PC-9 (cell line): ENCODE results near the gene P4HA3. TPM values are rescaled to one million over a fixed set of nuclear protein-coding genes. Genes with fewer than 3 reads are reported as not detected.

ENCODE experiments used
- BruUV-seq: library from RNA; stranded (reverse); fragments of 400-500 nt; replicated peaks from 2 replicates; lab custom pipeline; 2021; lab: Mats Ljungman, UMichigan
- CTCF ChIA-PET: fragments of 300-600 bp; sonication (Branson Sonifier 250); formaldehyde crosslinking; loops from one replicate; lab custom pipeline; 2022; ENCODE audit warnings: antibody characterized with exemption; lab: Charles Lee
- POLR2A ChIA-PET: fragments of 300-600 bp; sonication (Branson Sonifier 250); formaldehyde crosslinking; loops from one replicate; lab custom pipeline; 2022; ENCODE audit warnings: antibody characterized with exemption; ENCODE audit not compliant: unreplicated experiment; lab: Charles Lee
- DNase-seq, 2 experiments: peaks; one replicate each; pipeline versions ENCODE4 v3.0.0 to v3.0.0-alpha.2; 2015 to 2022; ENCODE audit warnings: mixed read lengths in 1 of 2
- H2AFZ ChIP-seq: fragments of 200-600 bp; sonication (generic); 2 replicates; pipeline ENCODE4 v1.8.1; 2017; ENCODE audit warnings: antibody characterized with exemption
- H3F3A ChIP-seq: fragments of 200-600 bp; sonication (generic); 2 replicates; pipeline ENCODE4 v1.8.1; 2017; ENCODE audit warnings: antibody characterized with exemption, mild to moderate bottlenecking, low read depth; ENCODE audit not compliant: insufficient read depth
- H3K27ac ChIP-seq: fragments of 200-600 bp; sonication (generic); 2 replicates; pipeline ENCODE4 v1.6.1; 2016; ENCODE audit warnings: mixed run types
- H3K27me3 ChIP-seq: fragments of 200-600 bp; sonication (generic); 2 replicates; pipeline ENCODE4 v1.6.1; 2016; ENCODE audit warnings: low read depth, mixed run types; ENCODE audit not compliant: insufficient read depth
- H3K36me3 ChIP-seq: fragments of 200-600 bp; sonication (generic); 2 replicates; pipeline ENCODE4 v1.6.1; 2016; ENCODE audit warnings: low read depth, mixed run types
- H3K4me1 ChIP-seq: fragments of 200-600 bp; sonication (generic); replicated peaks from 2 replicates; pipeline ENCODE4 v1.6.1; 2016; ENCODE audit warnings: mixed run types; ENCODE audit not compliant: insufficient read depth
- H3K4me2 ChIP-seq: fragments of 200-600 bp; sonication (generic); 2 replicates; pipeline ENCODE4 v1.6.1; 2017; ENCODE audit warnings: mixed run types
- H3K4me3 ChIP-seq: fragments of 200-600 bp; sonication (generic); 2 replicates; pipeline ENCODE4 v1.6.1; 2016; ENCODE audit warnings: mixed run types
- H3K79me2 ChIP-seq: fragments of 200-600 bp; sonication (generic); 2 replicates; pipeline ENCODE4 v1.6.1; 2017; ENCODE audit warnings: low read depth, mixed run types
- H3K9me2 ChIP-seq: fragments of 200-600 bp; sonication (generic); 2 replicates; pipeline ENCODE4 v1.8.1; 2017; ENCODE audit warnings: mild to moderate bottlenecking; ENCODE audit not compliant: insufficient read depth
- H3K9me3 ChIP-seq: fragments of 200-600 bp; sonication (generic); 2 replicates; pipeline ENCODE4 v1.8.1; 2016; ENCODE audit warnings: low read depth; ENCODE audit not compliant: insufficient read depth
- H4K20me1 ChIP-seq: fragments of 200-600 bp; sonication (generic); 2 replicates; pipeline ENCODE4 v1.8.1; 2017; ENCODE audit not compliant: insufficient read depth
- EZH2 ChIP-seq: fragments of 200-600 bp; sonication (generic); IDR thresholded peaks from 2 replicates; pipeline ENCODE4 v1.8.0; 2017; ENCODE audit warnings: antibody characterized with exemption, low read depth
- intact Hi-C: fragments of 100-400 bp; cut with micrococcal nuclease; formaldehyde crosslinking; loops from one replicate; pipeline ENCODE4 v1.10.0; 2022; ENCODE audit not compliant: unreplicated experiment
- total RNA-seq: library from RNA; stranded (reverse); gene quantifications from 2 replicates; pipeline ENCODE4 v1.2.3, GENCODE V29; 2021
- TF ChIP-seq, protein P1 (sequence below): fragments of 200-600 bp; sonication (generic); conservative IDR thresholded peaks from 2 replicates; pipeline ENCODE4 v1.6.1; 2017; ENCODE audit warnings: mixed run types, antibody characterized with exemption, mild to moderate bottlenecking, moderate library complexity

P4HA3 gene
- total RNA-seq, 1 experiment from 2014 or later = 0.22 TPM

DNA sequence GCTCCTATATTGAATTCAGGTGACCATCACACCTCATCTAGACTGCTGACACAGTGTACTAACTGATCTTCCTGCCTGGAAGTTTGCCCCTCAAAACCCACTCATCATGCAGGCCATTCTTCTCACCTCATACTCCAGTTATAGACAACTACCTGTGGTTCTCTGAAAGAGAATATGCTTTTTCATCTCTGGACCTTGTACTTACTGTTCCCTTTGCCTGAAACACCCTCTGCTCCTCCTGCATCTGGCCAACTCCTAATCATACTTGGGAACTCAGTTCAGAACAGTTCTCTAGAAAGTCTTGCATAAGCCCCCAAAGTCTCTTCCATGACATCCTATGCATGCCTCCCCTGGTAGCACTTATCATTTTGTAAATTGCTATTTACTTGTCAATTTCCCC, 28.2 kb upstream of the P4HA3 start:
- DNase-seq = no peak
- Histone ChIP-seq H3K36me3 (no peaks in the 10 kb centered on the region), H3K27me3 (no peaks in the 10 kb centered on the region), H3K9me3 (no peaks in the 10 kb centered on the region), H3K9me2 (no peaks in the 10 kb centered on the region; the same call in 1 of the 2 replicates), H2AFZ (no peak overlapping the region), H3K4me1 (no peaks in the 10 kb centered on the region), H3F3A (no peaks in the 10 kb centered on the region), H3K4me2 (no peak overlapping the region), H4K20me1 (no peaks in the 10 kb centered on the region), H3K27ac (no peak overlapping the region), H3K79me2 (no peaks in the 10 kb centered on the region), H3K4me3 (no peak overlapping the region)
- TF ChIP-seq, protein P1, sequence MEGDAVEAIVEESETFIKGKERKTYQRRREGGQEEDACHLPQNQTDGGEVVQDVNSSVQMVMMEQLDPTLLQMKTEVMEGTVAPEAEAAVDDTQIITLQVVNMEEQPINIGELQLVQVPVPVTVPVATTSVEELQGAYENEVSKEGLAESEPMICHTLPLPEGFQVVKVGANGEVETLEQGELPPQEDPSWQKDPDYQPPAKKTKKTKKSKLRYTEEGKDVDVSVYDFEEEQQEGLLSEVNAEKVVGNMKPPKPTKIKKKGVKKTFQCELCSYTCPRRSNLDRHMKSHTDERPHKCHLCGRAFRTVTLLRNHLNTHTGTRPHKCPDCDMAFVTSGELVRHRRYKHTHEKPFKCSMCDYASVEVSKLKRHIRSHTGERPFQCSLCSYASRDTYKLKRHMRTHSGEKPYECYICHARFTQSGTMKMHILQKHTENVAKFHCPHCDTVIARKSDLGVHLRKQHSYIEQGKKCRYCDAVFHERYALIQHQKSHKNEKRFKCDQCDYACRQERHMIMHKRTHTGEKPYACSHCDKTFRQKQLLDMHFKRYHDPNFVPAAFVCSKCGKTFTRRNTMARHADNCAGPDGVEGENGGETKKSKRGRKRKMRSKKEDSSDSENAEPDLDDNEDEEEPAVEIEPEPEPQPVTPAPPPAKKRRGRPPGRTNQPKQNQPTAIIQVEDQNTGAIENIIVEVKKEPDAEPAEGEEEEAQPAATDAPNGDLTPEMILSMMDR = no peak
- intact Hi-C loops = no loop called here
- CTCF ChIA-PET = no interaction called here
- POLR2A ChIA-PET = no interaction called here
- BruUV-seq = no TSS peak

DNA sequence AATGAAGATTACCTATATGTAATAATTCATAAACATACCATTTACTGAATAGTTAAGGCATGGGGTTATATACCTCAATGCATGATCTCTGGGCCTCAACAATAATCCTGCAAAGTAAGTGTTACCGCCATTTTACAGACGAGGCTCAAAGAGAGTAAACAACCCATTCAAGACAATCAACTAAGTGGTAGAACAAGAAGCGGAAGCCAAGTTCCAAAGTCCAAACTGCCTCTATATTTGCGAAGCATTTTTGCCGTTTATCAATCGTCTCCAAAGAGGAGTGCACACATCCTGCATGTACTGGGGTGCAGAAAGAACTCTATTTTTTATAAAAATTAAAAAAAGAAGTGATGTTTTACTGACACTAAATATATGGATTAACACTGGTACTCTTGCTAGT, 27.5 kb upstream of the P4HA3 start:
- Histone ChIP-seq H3K4me2 (no peak overlapping the region), H2AFZ (no peak overlapping the region), H3K79me2 (no peaks in the 10 kb centered on the region), H3K4me3 (no peak overlapping the region), H4K20me1 (no peaks in the 10 kb centered on the region), H3K27ac (no peak overlapping the region), H3K9me3 (no peaks in the 10 kb centered on the region), H3K36me3 (no peaks in the 10 kb centered on the region), H3K27me3 (no peaks in the 10 kb centered on the region), H3F3A (no peaks in the 10 kb centered on the region), H3K4me1 (no peaks in the 10 kb centered on the region), H3K9me2 (no peaks in the 10 kb centered on the region; the same call in 1 of the 2 replicates)
- intact Hi-C loops = no loop called here
- CTCF ChIA-PET = no interaction called here
- BruUV-seq = no TSS peak
- POLR2A ChIA-PET = no interaction called here
- TF ChIP-seq, protein P1 = no peak
- TF ChIP-seq EZH2 = no peak
- no peak for DNase-seq

DNA sequence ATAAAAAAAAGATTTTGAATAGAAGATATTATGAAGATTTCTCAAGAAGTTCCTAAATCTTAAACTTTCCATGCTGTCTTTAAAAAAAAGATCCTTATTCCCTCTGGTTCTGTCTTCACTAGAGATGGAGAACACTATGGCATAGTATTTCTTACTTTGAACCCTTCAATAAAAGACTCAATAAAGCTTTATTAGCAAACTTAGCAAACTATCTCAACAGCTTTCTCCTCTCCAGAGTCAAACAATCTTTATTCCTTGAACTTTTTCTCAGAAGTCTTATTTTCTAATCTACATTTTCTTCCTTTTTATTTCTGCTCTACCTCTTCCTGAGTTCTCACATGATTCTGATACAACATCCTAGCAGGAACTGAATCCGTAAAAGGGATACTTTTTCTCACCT, 21.8 kb upstream of the P4HA3 start:
- H3K36me3 ChIP-seq = no peaks in the 10 kb centered on the region
- no peak overlapping the region for H3K4me2 ChIP-seq
- BruUV-seq = no TSS peak
- TF ChIP-seq, protein P1 = no peak
- no peak for TF ChIP-seq EZH2
- intact Hi-C loops = no loop called here
- no peak overlapping the region for H3K4me3 ChIP-seq
- H2AFZ ChIP-seq = no peak overlapping the region
- ChIA-PET CTCF (no interaction called here), POLR2A (no interaction called here)
- no peaks in the 10 kb centered on the region for H4K20me1 ChIP-seq
- H3K4me1 ChIP-seq = 0 out of 2 replicates have a peak, but pooled peaks cover 5% of the 10 kb centered on the region
- H3K27me3 ChIP-seq = no peaks in the 10 kb centered on the region
- H3K9me2 ChIP-seq = no peaks in the 10 kb centered on the region
- no peak overlapping the region for H3K27ac ChIP-seq
- peaks cover 10% of the 10 kb centered on the region; the same call in 1 of the 2 replicates for H3F3A ChIP-seq
- H3K79me2 ChIP-seq = no peaks in the 10 kb centered on the region
- H3K9me3 ChIP-seq = no peaks in the 10 kb centered on the region
- no peak for DNase-seq
